ENCODE results near the gene ZNF746. TPM values are rescaled to one million over a fixed set of nuclear protein-coding genes. Genes with fewer than 3 reads are reported as not detected.

The ZNF746 gene
- total RNA-seq, 1 experiment from 2014 or later, result 19.2 TPM

GRCh38 chr7:149467321-149467859, 30.2 kb downstream of the ZNF746 start:
- Histone ChIP-seq H3K9me3 (ENCODE audit: insufficient read depth, low read depth) (peaks cover 5% of the 10 kb centered on the region; the same call in 1 of the 2 replicates), H3F3A (ENCODE audit: insufficient read depth, low read depth) (no peaks in the 10 kb centered on the region; the same call in 1 of the 2 replicates), H3K27me3 (ENCODE audit: insufficient read depth, low read depth) (no peaks in the 10 kb centered on the region), H3K9me2 (ENCODE audit: insufficient read depth) (no peaks in the 10 kb centered on the region), H3K4me2 (no peak overlapping the region), H3K4me1 (replicated peaks; ENCODE audit: insufficient read depth) (no peaks in the 10 kb centered on the region), H3K27ac (no peak overlapping the region), H3K79me2 (ENCODE audit: low read depth) (no peaks in the 10 kb centered on the region), H3K4me3 (no peak overlapping the region), H3K36me3 (ENCODE audit: low read depth) (no peaks in the 10 kb centered on the region), H2AFZ (no peak overlapping the region), H4K20me1 (ENCODE audit: insufficient read depth) (no peaks in the 10 kb centered on the region)
- ChIA-PET POLR2A (ENCODE audit: unreplicated experiment) (interaction anchor here (0.6 kb wide), 1 partner anchor 1555 kb away, joined by 3 read pairs; no protein-coding TSS in a partner anchor), CTCF (no interaction called here)
- no peak for DNase-seq
- BruUV-seq (replicated peaks), result no TSS peak
- intact Hi-C loops (cut with micrococcal nuclease; ENCODE audit: unreplicated experiment), result no loop called here
- TF ChIP-seq CTCF (conservative IDR thresholded peaks at IDR 0.05), result no peak
- TF ChIP-seq EZH2 (IDR thresholded peaks at IDR 0.05; ENCODE audit: low read depth), result no peak

- no peak overlapping the region for H2AFZ ChIP-seq
- ChIA-PET CTCF (interaction anchor here (0.6 kb wide), 1 partner anchor 400 kb away, joined by 3 read pairs; no protein-coding TSS in a partner anchor), POLR2A (ENCODE audit: unreplicated experiment) (no interaction called here)
- no peak for TF ChIP-seq CTCF (conservative IDR thresholded peaks at IDR 0.05)
- no peak for TF ChIP-seq EZH2 (IDR thresholded peaks at IDR 0.05; ENCODE audit: low read depth)
- intact Hi-C loops (cut with micrococcal nuclease; ENCODE audit: unreplicated experiment), result no loop called here
- H3K4me2 ChIP-seq, result no peak overlapping the region
- H3K79me2 ChIP-seq (ENCODE audit: low read depth), result no peaks in the 10 kb centered on the region
- H3F3A ChIP-seq (ENCODE audit: insufficient read depth, low read depth), result no peaks in the 10 kb centered on the region; the same call in 1 of the 2 replicates
- no peaks in the 10 kb centered on the region for H3K36me3 ChIP-seq (ENCODE audit: low read depth)
- no peak for DNase-seq
- no peak overlapping the region for H3K27ac ChIP-seq
- BruUV-seq (replicated peaks), result no TSS peak
- H3K4me1 ChIP-seq (replicated peaks; ENCODE audit: insufficient read depth), result no peaks in the 10 kb centered on the region
- H3K9me3 ChIP-seq (ENCODE audit: insufficient read depth, low read depth), result peaks cover 5% of the 10 kb centered on the region; the same call in 1 of the 2 replicates
- no peak overlapping the region for H3K4me3 ChIP-seq
- H3K9me2 ChIP-seq (ENCODE audit: insufficient read depth), result no peaks in the 10 kb centered on the region
- no peaks in the 10 kb centered on the region for H4K20me1 ChIP-seq (ENCODE audit: insufficient read depth)
- no peaks in the 10 kb centered on the region for H3K27me3 ChIP-seq (ENCODE audit: insufficient read depth, low read depth)
Measured at GRCh38 chr7:149466364-149466763, 31.2 kb downstream of the ZNF746 start.

- no peaks in the 10 kb centered on the region; the same call in 1 of the 2 replicates for H4K20me1 ChIP-seq (ENCODE audit: insufficient read depth)
- no peaks in the 10 kb centered on the region for H3K36me3 ChIP-seq (ENCODE audit: low read depth)
- H3K4me1 ChIP-seq (replicated peaks; ENCODE audit: insufficient read depth), result peaks cover 6% of the 10 kb centered on the region
- H3K79me2 ChIP-seq (ENCODE audit: low read depth), result peaks cover 10% of the 10 kb centered on the region
- H3K27me3 ChIP-seq (ENCODE audit: insufficient read depth, low read depth), result no peaks in the 10 kb centered on the region
- ChIA-PET CTCF (no interaction called here), POLR2A (ENCODE audit: unreplicated experiment) (no interaction called here)
- no TSS peak for BruUV-seq (replicated peaks)
- intact Hi-C loops (cut with micrococcal nuclease; ENCODE audit: unreplicated experiment), result no loop called here
- no peak overlapping the region for H2AFZ ChIP-seq
- no peak overlapping the region for H3K4me2 ChIP-seq
- TF ChIP-seq CTCF (conservative IDR thresholded peaks at IDR 0.05) (no peak), EZH2 (IDR thresholded peaks at IDR 0.05; ENCODE audit: low read depth) (no peak)
- no peak overlapping the region for H3K27ac ChIP-seq
- no peak overlapping the region for H3K4me3 ChIP-seq
- H3K9me3 ChIP-seq (ENCODE audit: insufficient read depth, low read depth), result peaks cover 5% of the 10 kb centered on the region; the same call in 1 of the 2 replicates
- no peak for DNase-seq
- no peaks in the 10 kb centered on the region for H3K9me2 ChIP-seq (ENCODE audit: insufficient read depth)
- H3F3A ChIP-seq (ENCODE audit: insufficient read depth, low read depth), result no peaks in the 10 kb centered on the region; the same call in 1 of the 2 replicates
Measured at GRCh38 chr7:149463500-149464161, 34.0 kb downstream of the ZNF746 start.
